Erythroblast (primary cell): ENCODE data around the gene SIPA1.

Experiments used
- GATA1 ChIP-seq: IDR thresholded peaks from 2 replicates; pipeline ENCODE4 v1.6.1; 2011; ENCODE audit warnings: low read depth, mild to moderate bottlenecking, control low read depth, low read length, moderate library complexity
- POLR2A ChIP-seq: IDR thresholded peaks from 2 replicates; pipeline ENCODE4 v1.6.1; 2011; ENCODE audit warnings: mild to moderate bottlenecking, low read length

DNA sequence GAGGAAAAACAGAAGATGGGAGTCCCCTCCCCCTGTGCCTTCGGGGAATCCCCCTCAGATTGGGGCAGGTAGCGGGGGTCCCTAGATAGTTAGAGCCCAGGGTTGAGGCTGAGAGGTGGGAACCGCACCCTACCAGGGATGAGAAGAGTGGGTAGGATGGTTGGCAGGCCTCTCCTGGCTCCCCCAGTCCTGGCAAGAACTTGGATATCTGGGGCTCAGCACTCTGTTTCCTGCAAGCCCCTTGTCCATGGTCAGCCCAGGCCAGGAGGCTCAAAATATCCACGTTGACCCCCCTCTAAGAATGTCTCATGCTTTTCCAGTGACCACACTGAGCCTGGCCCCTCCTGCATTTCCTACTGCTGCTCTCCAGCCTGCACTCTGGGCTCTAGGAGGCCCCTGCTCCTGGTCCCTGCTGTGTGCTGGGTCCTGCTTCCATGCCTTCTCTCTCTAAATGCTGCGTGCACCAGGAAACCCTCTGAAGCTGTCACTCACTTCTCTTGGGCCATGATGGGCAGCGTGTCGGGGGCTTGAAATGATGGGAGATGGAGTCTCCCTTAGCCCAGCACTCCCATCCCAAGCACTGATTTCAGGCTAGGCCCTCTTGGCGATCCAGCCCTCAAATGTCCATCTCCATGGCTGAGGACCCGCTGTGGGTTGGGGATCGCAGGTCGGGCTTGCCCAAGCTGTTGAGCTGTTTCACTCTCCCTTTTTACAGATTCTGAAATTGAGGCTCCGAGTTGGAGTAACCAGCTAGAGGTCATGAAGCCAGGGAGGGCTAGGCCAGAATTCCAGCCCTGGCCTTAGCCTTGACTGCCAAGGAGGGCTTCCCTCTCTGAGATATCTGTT, 25.9 kb upstream of the SIPA1 start:
- no peak for TF ChIP-seq POLR2A
- no peak for TF ChIP-seq GATA1
